ENCODE measurements around the gene BRAT1. TPM values are rescaled to one million over a fixed set of nuclear protein-coding genes. Genes with fewer than 3 reads are reported as not detected.

The BRAT1 gene
- total and polyA plus RNA-seq, 2 experiments from 2014 or later, result 19.2 to 45.0 TPM

DNA sequence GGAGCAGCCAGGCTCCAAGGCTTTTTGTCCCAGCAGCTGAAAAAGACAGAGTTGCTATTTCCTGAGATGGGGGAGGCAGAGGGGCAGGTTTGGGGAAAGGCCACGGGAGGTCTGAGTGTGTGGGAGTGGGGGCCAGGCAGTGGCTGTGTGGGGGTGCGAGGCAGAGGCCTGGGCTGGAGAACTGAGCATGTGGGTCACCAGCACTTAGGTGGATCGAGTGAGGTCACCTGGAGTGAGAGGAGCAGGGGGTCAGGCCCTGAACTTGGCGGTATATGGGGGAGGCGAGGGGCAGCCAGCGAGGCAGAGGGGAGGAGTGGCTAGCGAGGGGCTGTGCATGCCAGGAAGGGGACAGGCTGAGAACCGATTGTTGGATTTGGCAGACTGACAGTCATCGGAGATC is 31.8 kb upstream of the BRAT1 start:
- no peaks in the 10 kb centered on the region for H3K4me1 ChIP-seq (ENCODE audit: insufficient read depth)
- no peaks in the 10 kb centered on the region for H4K20me1 ChIP-seq (ENCODE audit: insufficient read depth, poor library complexity, severe bottlenecking)
- H3K36me3 ChIP-seq (replicated peaks; ENCODE audit: insufficient read depth, low read depth), result no peaks in the 10 kb centered on the region
- TF ChIP-seq, protein P1, sequence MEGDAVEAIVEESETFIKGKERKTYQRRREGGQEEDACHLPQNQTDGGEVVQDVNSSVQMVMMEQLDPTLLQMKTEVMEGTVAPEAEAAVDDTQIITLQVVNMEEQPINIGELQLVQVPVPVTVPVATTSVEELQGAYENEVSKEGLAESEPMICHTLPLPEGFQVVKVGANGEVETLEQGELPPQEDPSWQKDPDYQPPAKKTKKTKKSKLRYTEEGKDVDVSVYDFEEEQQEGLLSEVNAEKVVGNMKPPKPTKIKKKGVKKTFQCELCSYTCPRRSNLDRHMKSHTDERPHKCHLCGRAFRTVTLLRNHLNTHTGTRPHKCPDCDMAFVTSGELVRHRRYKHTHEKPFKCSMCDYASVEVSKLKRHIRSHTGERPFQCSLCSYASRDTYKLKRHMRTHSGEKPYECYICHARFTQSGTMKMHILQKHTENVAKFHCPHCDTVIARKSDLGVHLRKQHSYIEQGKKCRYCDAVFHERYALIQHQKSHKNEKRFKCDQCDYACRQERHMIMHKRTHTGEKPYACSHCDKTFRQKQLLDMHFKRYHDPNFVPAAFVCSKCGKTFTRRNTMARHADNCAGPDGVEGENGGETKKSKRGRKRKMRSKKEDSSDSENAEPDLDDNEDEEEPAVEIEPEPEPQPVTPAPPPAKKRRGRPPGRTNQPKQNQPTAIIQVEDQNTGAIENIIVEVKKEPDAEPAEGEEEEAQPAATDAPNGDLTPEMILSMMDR (IDR thresholded peaks at IDR 0.05; ENCODE audit: poor library complexity), result no peak
- TF ChIP-seq EZH2 (IDR thresholded peaks at IDR 0.05; ENCODE audit: borderline replicate concordance), result no peak
- no peak for TF ChIP-seq EZH2phosphoT487 (IDR thresholded peaks at IDR 0.05; ENCODE audit: low read depth, severe bottlenecking, unreplicated experiment)
- H3K4me3 ChIP-seq, result no peak overlapping the region
- H3K79me2 ChIP-seq, result no peaks in the 10 kb centered on the region
- H3K27me3 ChIP-seq, result no peaks in the 10 kb centered on the region
- 95% methylated on average over 7 of the region's 9 CpGs for WGBS (ENCODE audit: low lambda C conversion rate, missing lambda C conversion rate)
- H3K9me3 ChIP-seq (ENCODE audit: low read depth), result no peaks in the 10 kb centered on the region
- no peak overlapping the region for H2AFZ ChIP-seq
- no peak overlapping the region for H3K4me2 ChIP-seq
- no peaks in the 10 kb centered on the region for H3K9me2 ChIP-seq (replicated peaks; ENCODE audit: insufficient read depth)
- DNase-seq (ENCODE audit: low spot score), result no peak
- H3K27ac ChIP-seq, result no peak overlapping the region

DNA sequence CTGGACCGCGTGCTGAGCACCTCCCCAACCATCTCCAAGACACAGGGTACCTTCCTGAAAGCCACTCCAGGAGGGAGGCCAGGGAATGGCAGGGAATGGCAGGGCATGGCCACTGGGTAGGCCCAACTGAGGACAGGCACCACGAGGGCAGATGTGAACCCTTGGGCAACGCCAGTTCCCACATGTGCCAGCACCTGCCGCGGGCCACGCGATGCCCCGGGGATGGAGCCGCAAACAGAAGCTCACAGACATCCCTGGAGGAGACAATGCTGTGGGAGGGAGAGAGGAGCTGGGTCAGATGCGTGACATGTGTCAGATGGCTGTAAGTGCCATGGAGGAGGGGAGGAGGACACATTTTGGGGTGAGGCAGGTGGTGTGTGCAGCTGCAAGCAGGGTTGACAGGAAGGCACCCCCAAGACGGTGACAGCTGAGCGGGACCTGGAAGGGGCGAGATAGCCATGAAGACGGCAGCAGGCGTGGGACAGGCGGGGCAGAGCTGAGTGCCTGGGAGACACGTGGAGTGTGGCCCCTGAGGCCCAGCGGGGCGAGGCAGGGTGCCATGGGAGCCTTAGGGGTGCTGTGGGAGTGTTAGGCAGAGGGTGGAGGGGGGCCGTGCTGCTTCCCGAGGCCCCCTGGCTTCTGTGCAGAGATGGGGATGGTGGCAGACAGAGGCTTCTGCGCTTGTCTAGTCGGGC is 31.1 kb upstream of the BRAT1 start:
- no peaks in the 10 kb centered on the region for H3K4me1 ChIP-seq (ENCODE audit: insufficient read depth)
- H3K27ac ChIP-seq, result no peak overlapping the region
- no peak for DNase-seq (ENCODE audit: low spot score)
- H3K9me2 ChIP-seq (replicated peaks; ENCODE audit: insufficient read depth), result no peaks in the 10 kb centered on the region
- H3K27me3 ChIP-seq, result no peaks in the 10 kb centered on the region
- no peaks in the 10 kb centered on the region for H4K20me1 ChIP-seq (ENCODE audit: insufficient read depth, poor library complexity, severe bottlenecking)
- H3K9me3 ChIP-seq (ENCODE audit: low read depth), result no peaks in the 10 kb centered on the region
- H2AFZ ChIP-seq, result no peak overlapping the region
- no peak overlapping the region for H3K4me3 ChIP-seq
- H3K36me3 ChIP-seq (replicated peaks; ENCODE audit: insufficient read depth, low read depth), result no peaks in the 10 kb centered on the region
- TF ChIP-seq, protein P1 (IDR thresholded peaks at IDR 0.05; ENCODE audit: poor library complexity), result no peak
- no peak for TF ChIP-seq EZH2 (IDR thresholded peaks at IDR 0.05; ENCODE audit: borderline replicate concordance)
- no peak for TF ChIP-seq EZH2phosphoT487 (IDR thresholded peaks at IDR 0.05; ENCODE audit: low read depth, severe bottlenecking, unreplicated experiment)
- H3K4me2 ChIP-seq, result no peak overlapping the region
- H3K79me2 ChIP-seq, result no peaks in the 10 kb centered on the region
- WGBS (ENCODE audit: low lambda C conversion rate, missing lambda C conversion rate), result 95% methylated on average over 24 of the region's 24 CpGs

DNA sequence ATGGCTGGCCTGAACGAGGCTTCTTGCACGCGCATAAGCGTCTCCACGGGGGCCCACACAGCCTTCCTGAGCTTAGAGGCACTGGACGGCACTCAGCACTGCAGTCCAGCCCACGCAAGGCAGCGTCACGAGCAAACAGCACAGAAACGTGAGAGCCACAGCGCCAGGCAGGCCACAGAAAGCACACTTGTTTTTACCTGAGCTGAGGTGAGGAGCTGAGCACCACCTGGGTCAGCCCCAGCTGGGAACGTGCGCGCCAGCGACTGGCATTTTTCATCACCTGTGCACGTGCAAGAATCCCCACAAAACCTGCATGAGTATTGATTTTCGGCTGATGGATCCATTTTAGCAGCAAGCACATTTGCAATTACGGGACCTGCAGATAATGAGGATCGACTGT is 30.1 kb upstream of the BRAT1 start:
- DNase-seq (ENCODE audit: low spot score), result no peak
- Histone ChIP-seq H3K36me3 (replicated peaks; ENCODE audit: insufficient read depth, low read depth) (no peaks in the 10 kb centered on the region), H3K4me3 (no peak overlapping the region), H3K4me1 (ENCODE audit: insufficient read depth) (no peaks in the 10 kb centered on the region), H3K9me3 (ENCODE audit: low read depth) (no peaks in the 10 kb centered on the region), H3K4me2 (no peak overlapping the region), H3K79me2 (no peaks in the 10 kb centered on the region), H4K20me1 (ENCODE audit: insufficient read depth, poor library complexity, severe bottlenecking) (no peaks in the 10 kb centered on the region), H3K27ac (no peak overlapping the region), H3K9me2 (replicated peaks; ENCODE audit: insufficient read depth) (no peaks in the 10 kb centered on the region), H2AFZ (no peak overlapping the region), H3K27me3 (no peaks in the 10 kb centered on the region)
- TF ChIP-seq, protein P1 (IDR thresholded peaks at IDR 0.05; ENCODE audit: poor library complexity), result no peak
- no peak for TF ChIP-seq EZH2 (IDR thresholded peaks at IDR 0.05; ENCODE audit: borderline replicate concordance)
- no peak for TF ChIP-seq EZH2phosphoT487 (IDR thresholded peaks at IDR 0.05; ENCODE audit: low read depth, severe bottlenecking, unreplicated experiment)
- WGBS (ENCODE audit: low lambda C conversion rate, missing lambda C conversion rate), result 93% methylated on average over 19 of the region's 19 CpGs

All from hepatocyte (in vitro differentiated cells).